GM21367 (cell line): ENCODE data around the gene MAPK1.
"Not testable (repeated sequence)": the region's sequence is repeated elsewhere in the genome, so short reads cannot be mapped to it uniquely, and the experiment has no call there.

Experiments used
- ATAC-seq: cut with Tn5 transposase; IDR thresholded peaks from one replicate; pipeline ENCODE4 v1.9.1; 2021; ENCODE audit not compliant: unreplicated experiment

The MAPK1 gene

GRCh38 chr22:21730535-21731308 is 136.7 kb downstream of the MAPK1 start:
- ATAC-seq: no peak

GRCh38 chr22:21729184-21729583 is 138.3 kb downstream of the MAPK1 start:
- not testable (repeated sequence) for ATAC-seq

- ATAC-seq: no peak
Observed at GRCh38 chr22:21728270-21728669, 139.2 kb downstream of the MAPK1 start.

GRCh38 chr22:21727768-21728167 is 139.7 kb downstream of the MAPK1 start:
- ATAC-seq: no peak

- no peak for ATAC-seq
Observed at GRCh38 chr22:21727159-21727558, 140.3 kb downstream of the MAPK1 start.

- ATAC-seq: no peak
Observed at GRCh38 chr22:21726650-21727049, 140.8 kb downstream of the MAPK1 start.

DNA sequence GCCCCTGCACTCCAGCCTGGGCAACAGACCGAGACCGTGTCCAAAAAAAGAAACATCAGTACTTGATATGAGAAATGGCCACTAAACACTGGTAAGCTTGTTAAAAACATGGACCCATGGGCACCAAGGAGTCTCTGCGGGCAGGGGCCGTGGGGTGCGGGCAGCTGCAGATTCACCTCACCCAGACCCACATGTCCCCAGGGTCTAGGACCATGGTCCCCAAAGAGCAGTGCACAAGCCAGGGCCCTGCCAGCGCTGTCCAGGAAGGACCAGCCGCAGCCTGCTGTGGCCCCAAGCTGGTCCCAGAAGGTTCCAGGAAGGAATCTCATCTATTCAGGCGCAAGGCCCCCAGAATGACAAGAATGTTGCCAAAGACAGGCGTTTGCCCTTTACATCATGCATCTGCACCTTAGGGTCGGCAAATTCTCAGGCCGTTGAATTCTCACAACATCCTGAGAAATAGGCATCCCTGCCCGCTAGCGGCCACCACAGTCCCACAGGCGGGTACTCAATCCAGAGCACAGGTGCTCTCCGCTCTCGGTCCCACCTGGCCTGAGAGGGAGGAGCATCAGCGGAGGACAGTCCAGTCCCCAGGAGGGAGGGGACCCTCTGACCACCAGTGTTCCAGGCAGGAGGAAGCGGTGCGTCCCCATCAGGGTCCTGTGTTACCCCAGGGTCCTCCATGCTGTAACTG is 141.3 kb downstream of the MAPK1 start:
- no peak for ATAC-seq

- ATAC-seq: not testable (repeated sequence)
Observed at GRCh38 chr22:21724496-21724895, 142.9 kb downstream of the MAPK1 start.

DNA sequence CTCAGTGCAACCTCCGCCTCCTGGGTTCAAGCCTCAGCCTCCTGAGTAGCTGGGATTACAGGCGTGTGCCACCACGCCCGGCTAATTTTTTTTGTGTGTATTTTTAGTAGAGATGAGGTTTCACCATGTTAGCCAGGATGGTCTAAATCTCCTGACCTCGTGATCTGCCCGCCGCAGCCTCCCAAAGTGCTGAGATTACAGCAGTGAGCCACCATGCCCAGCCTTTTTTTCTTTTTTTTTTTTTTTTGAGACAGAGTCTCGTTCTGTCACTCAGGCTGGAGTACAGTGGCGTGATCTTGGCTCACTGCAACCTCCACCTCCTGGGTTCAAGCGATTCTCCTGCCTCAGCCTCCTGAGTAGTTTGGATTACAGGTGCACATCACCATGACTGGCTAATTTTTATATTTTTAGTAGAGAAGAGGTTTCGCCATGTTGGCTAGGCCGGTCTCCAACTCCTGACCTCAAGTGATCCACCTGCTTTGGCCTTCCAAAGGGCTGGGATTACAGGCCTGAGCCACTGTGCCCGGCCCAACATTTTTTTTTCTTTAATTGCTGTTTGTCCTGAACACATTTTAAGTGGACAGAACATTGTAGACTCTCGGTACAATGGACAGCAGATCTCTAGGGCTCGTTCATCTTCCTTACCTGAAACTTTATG is 146.1 kb downstream of the MAPK1 start:
- not testable (repeated sequence) for ATAC-seq

- not testable (repeated sequence) for ATAC-seq
Observed at GRCh38 chr22:21720191-21720859, 147.1 kb downstream of the MAPK1 start.

GRCh38 chr22:21719024-21719423 is 148.4 kb downstream of the MAPK1 start:
- no peak for ATAC-seq

DNA sequence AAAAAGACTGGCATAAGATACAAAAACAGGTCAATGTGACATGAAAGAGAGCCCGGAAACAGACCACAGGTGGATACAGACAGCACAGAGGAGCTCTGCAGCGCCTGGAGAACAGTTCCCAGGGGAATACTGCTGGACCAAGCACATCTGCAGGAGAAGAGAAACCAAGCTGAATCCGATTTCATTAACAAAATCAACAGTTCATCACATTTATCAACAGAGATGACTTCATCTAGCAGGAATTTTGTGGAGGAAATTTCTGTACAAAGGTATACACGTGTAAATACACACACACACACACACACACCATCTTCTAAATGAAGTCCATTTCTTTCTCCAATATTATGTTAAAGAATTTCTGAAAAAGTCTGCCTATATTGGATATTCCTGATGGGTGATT is 148.9 kb downstream of the MAPK1 start:
- ATAC-seq: no peak

DNA sequence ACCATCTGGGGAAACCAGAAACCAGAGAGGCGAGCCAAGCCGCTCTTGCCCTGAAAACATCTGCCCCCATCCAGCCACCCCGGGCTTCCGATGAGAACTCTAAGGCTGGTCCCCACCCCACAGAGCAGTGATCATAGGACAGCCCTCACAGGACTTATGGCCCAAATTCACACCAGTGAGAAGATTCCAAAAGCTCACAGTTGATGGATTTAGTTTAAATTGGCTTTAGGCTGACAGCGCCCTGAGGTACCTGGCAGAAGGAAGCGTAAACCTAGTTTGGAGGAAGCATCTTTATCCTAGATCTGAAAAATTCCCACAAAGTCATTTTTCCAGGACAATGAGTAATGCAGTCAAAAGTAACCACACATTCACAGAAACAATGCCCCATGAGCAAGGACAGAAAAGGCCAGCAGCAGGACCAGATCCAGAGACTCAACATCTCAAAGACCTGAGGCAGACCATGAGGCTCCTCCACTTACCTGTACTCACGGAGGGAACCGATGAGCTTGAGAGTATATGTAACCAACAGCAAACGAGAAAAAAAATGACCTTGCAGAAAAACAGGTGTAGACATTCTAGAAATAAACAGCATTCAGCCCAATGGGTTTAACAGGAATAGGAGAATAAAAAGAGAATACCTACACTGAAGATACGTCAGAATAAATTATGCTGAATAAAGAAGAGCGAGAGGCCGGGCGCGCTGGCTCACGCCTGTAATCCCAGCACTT is 150.9 kb downstream of the MAPK1 start:
- ATAC-seq: not testable (repeated sequence)

DNA sequence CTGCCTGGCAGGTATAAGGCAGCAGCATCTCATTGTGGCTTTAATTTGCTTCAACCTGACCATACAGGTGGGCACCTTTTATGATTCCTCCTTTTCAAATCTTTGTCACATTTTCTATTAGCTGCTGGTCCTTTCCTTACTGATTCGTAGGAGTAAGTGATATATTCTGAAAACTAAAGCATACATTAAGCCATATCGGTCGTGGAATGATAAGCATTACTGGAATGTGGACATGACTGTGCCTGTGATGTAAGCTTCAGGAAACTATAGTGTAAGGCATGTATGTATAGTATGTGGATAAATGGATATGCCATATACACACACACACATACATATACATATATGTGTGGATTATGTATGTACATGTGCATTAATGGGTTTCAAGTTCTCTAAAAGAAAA is 152.7 kb downstream of the MAPK1 start:
- ATAC-seq: no peak

GRCh38 chr22:21714059-21714770 is 153.2 kb downstream of the MAPK1 start:
- no peak for ATAC-seq

GRCh38 chr22:21713428-21714058 is 153.9 kb downstream of the MAPK1 start:
- ATAC-seq: no peak

DNA sequence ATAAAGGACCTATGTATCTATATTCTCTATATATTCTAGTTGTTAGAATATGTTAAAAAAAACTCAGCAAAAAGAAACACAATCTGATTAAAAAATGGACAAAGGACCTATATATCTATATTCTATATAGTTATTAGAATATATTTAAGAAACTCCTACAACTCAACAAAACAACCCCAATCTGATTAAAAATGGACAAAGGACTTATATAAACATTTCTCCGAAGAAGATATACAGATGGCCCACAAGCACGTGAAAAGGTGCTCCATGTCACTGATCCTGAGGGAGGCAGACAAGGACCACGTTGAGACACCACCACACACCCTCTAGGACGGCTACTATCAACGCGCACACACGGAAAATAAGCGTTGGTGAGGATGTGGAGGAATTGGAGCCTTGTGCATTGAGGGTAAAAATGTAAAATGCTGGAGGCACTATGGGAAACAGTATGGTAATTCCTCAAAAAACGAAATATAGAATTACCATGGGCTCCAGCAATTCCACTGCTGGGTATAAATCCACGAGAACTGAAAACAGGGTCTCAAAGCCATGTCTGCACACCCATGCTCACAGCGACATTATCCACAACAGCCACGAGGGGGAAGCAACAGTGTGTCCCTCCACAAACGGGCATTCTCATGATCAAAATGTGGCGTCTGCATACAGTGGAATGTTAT is 154.6 kb downstream of the MAPK1 start:
- no peak for ATAC-seq

GRCh38 chr22:21711851-21712250 is 155.6 kb downstream of the MAPK1 start:
- no peak for ATAC-seq

DNA sequence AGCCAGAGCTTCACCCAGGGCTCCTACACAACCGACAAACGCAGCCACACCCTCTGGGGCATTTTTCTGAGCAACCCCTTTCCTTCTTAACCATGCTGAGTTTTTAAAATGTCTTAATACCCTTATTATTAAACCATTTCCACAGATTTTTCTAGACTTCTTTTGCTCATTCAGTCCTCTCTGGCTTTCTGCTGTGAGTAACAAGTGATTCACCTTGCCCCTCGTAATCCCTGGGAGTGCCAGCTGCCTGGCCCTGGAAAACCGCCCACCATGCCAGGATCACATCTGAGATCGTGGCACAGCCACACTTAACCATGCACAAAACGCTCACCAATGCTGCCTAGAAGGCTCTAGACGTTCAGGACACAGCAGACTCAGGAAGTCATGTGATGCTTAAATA is 157.3 kb downstream of the MAPK1 start:
- ATAC-seq: no peak
